PC-3 (cell line): ENCODE data around the gene FARP1. TPM values are rescaled to one million over a fixed set of nuclear protein-coding genes. Genes with fewer than 3 reads are reported as not detected.

Experiments
- ATAC-seq: fragments of 200-7000 bp; cut with Tn5 transposase; 2 replicates; pipeline ENCODE4 v1.9.1; 2020; ENCODE audit warnings: mild to moderate bottlenecking, moderate library complexity
- BruUV-seq: library from RNA; stranded (reverse); fragments of 400-500 nt; replicated peaks from 2 replicates; lab custom pipeline; 2021; lab: Mats Ljungman, UMichigan
- CTCF ChIA-PET: fragments of 300-600 bp; sonication (Branson Sonifier 250); formaldehyde crosslinking; loops from one replicate; lab custom pipeline; 2022; ENCODE audit warnings: antibody characterized with exemption; lab: Charles Lee
- POLR2A ChIA-PET: fragments of 300-600 bp; sonication (Branson Sonifier 250); formaldehyde crosslinking; loops from one replicate; lab custom pipeline; 2022; ENCODE audit warnings: antibody characterized with exemption; ENCODE audit not compliant: unreplicated experiment; lab: Charles Lee
- DNase-seq: peaks from one replicate; pipeline ENCODE4 v3.0.0-alpha.2; 2015
- H2AFZ ChIP-seq: fragments of 300-600 bp; sonication (generic); 2 replicates; pipeline ENCODE4 v1.6.0; 2016; ENCODE audit warnings: antibody characterized with exemption, low read length
- H3F3A ChIP-seq: fragments of 300-600 bp; sonication (generic); one replicate; pipeline ENCODE4 v1.6.0; 2017; ENCODE audit warnings: antibody characterized with exemption, low read length, control low read depth, mild to moderate bottlenecking; ENCODE audit not compliant: unreplicated experiment
- H3K27ac ChIP-seq: fragments of 300-600 bp; sonication (generic); 2 replicates; pipeline ENCODE4 v1.5.1; 2016; ENCODE audit warnings: mild to moderate bottlenecking, low read length
- H3K27me3 ChIP-seq: fragments of 300-600 bp; sonication (generic); 2 replicates; pipeline ENCODE4 v1.6.1; 2016; ENCODE audit warnings: low read length, mixed read lengths
- H3K36me3 ChIP-seq: fragments of 300-600 bp; sonication (generic); 2 replicates; pipeline ENCODE4 v1.6.1; 2016; ENCODE audit warnings: low read depth, mixed run types, low read length, mixed read lengths
- H3K4me1 ChIP-seq: fragments of 300-600 bp; sonication (generic); 2 replicates; pipeline ENCODE4 v1.5.1; 2016; ENCODE audit warnings: low read length; ENCODE audit not compliant: insufficient read depth
- H3K4me2 ChIP-seq: fragments of 300-600 bp; sonication (generic); 2 replicates; pipeline ENCODE4 v1.6.0; 2016; ENCODE audit warnings: low read length
- H3K4me3 ChIP-seq: fragments of 300-600 bp; sonication (generic); 2 replicates; pipeline ENCODE4 v1.5.1; 2016; ENCODE audit warnings: mild to moderate bottlenecking, low read length, mixed read lengths
- H3K79me2 ChIP-seq: fragments of 300-600 bp; sonication (generic); 2 replicates; pipeline ENCODE4 v1.6.1; 2017; ENCODE audit warnings: low read length, mixed read lengths
- H3K9ac ChIP-seq: fragments of 300-600 bp; sonication (generic); 2 replicates; pipeline ENCODE4 v1.6.0; 2016; ENCODE audit warnings: mild to moderate bottlenecking, low read length
- H3K9me2 ChIP-seq: fragments of 300-600 bp; sonication (generic); replicated peaks from 2 replicates; pipeline ENCODE4 v1.6.1; 2016; ENCODE audit warnings: mixed run types, low read length, mixed read lengths
- H3K9me3 ChIP-seq: fragments of 300-600 bp; sonication (generic); 2 replicates; pipeline ENCODE4 v1.6.1; 2016; ENCODE audit warnings: low read length, mixed read lengths
- H4K20me1 ChIP-seq: fragments of 300-600 bp; sonication (generic); 2 replicates; pipeline ENCODE4 v1.6.1; 2016; ENCODE audit warnings: low read length, mixed read lengths
- EZH2 ChIP-seq: fragments of 300-600 bp; sonication (generic); IDR thresholded peaks from one replicate; pipeline ENCODE4 v1.6.1; 2017; ENCODE audit warnings: antibody characterized with exemption, mild to moderate bottlenecking, low read length; ENCODE audit not compliant: unreplicated experiment
- EZH2phosphoT487 ChIP-seq: fragments of 300-600 bp; sonication (generic); IDR thresholded peaks from 2 replicates; pipeline ENCODE4 v1.6.1; 2018; ENCODE audit warnings: mild to moderate bottlenecking, antibody characterized with exemption, low read length, borderline replicate concordance
- intact Hi-C: fragments of 100-400 bp; cut with micrococcal nuclease; formaldehyde crosslinking; loops from 2 replicates; pipeline ENCODE4 v1.9.0; 2023
- total RNA-seq: library from RNA; depleted of rRNA; stranded (reverse); fragments of >200 nt; gene quantifications from 2 replicates; pipeline ENCODE4 v1.2.3, GENCODE V29; 2014
- TF ChIP-seq, protein P1 (sequence below): fragments of 300-600 bp; sonication (generic); conservative IDR thresholded peaks from 2 replicates; pipeline ENCODE4 v1.5.1; 2017; ENCODE audit warnings: antibody characterized with exemption, low read depth, mild to moderate bottlenecking, low read length

FARP1 gene
- total RNA-seq, 1 experiment from 2014 or later = 18.2 TPM

DNA sequence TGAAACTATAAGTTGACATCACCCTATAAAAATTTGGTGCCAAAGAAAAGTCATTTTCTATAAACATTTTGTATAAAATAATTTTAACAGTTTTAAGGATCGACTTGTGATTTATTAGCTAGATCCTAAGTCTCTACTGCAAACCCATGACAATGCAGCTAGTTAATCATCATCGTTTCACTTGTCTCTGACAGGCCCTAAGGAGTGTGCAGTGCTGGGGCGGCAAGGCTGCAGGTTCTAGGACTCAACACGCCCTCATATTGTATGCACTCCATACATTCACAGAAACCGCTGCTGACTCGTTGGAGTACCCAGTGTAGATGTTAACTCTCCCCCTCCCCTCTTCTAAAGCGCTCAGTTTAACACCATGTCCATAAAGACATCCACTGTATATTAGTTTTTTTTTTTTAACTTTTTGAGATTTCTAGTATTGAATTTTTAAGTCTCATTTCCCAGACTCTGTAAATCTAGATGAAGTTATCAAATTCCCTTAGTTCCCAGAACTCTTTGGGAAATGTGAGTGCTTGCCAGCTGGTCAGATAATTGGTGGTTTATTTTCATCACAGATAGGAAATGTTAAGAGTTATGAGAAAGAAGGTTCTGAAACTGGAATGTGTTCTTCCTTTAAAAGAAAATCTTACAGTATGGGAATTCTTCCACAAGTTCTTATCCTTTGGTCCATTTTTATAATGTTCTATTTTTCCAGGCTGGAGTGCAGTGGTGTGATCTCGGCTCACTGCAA, 197.0 kb downstream of the FARP1 start:
- Histone ChIP-seq H4K20me1 (no peaks in the 10 kb centered on the region), H3F3A (no peaks in the 10 kb centered on the region), H3K4me2 (no peak overlapping the region), H3K4me3 (no peak overlapping the region), H3K27ac (no peak overlapping the region), H2AFZ (no peak overlapping the region), H3K27me3 (no peaks in the 10 kb centered on the region), H3K9ac (no peak overlapping the region), H3K79me2 (no peaks in the 10 kb centered on the region), H3K4me1 (no peaks in the 10 kb centered on the region), H3K9me3 (no peaks in the 10 kb centered on the region), H3K9me2 (no peaks in the 10 kb centered on the region), H3K36me3 (no peaks in the 10 kb centered on the region)
- intact Hi-C loops = no loop called here
- CTCF ChIA-PET = no interaction called here
- no TSS peak for BruUV-seq
- DNase-seq (no peak), ATAC-seq (no peak)
- TF ChIP-seq EZH2phosphoT487 (no peak), EZH2 (no peak)
- TF ChIP-seq, protein P1, sequence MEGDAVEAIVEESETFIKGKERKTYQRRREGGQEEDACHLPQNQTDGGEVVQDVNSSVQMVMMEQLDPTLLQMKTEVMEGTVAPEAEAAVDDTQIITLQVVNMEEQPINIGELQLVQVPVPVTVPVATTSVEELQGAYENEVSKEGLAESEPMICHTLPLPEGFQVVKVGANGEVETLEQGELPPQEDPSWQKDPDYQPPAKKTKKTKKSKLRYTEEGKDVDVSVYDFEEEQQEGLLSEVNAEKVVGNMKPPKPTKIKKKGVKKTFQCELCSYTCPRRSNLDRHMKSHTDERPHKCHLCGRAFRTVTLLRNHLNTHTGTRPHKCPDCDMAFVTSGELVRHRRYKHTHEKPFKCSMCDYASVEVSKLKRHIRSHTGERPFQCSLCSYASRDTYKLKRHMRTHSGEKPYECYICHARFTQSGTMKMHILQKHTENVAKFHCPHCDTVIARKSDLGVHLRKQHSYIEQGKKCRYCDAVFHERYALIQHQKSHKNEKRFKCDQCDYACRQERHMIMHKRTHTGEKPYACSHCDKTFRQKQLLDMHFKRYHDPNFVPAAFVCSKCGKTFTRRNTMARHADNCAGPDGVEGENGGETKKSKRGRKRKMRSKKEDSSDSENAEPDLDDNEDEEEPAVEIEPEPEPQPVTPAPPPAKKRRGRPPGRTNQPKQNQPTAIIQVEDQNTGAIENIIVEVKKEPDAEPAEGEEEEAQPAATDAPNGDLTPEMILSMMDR = no peak
- POLR2A ChIA-PET = no interaction called here

DNA sequence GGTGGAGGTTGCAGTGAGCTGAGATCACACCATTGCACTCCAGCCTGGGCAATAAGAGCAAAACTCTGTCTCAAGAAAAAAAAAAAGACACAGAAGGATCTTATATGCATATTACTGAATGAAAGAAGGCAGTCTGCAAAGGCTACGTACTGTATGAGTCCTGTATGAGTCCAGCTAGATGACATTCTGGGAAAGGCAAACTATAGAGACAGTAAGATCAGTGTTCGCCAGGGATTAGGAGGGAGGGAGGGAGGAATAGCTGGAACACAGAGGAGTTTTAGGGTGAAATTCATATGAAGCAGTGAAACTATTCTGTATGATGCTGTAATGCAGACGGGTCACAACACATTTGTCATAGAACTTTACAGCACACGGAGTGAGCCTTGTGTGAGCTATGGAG, 200.1 kb downstream of the FARP1 start:
- TF ChIP-seq, protein P1 = no peak
- TF ChIP-seq EZH2phosphoT487 (no peak), EZH2 (no peak)
- ATAC-seq (no peak), DNase-seq (no peak)
- no peaks in the 10 kb centered on the region for H3K27me3 ChIP-seq
- H3K36me3 ChIP-seq = no peaks in the 10 kb centered on the region
- no TSS peak for BruUV-seq
- H3K4me2 ChIP-seq = no peak overlapping the region
- H3K9me2 ChIP-seq = no peaks in the 10 kb centered on the region
- no peaks in the 10 kb centered on the region for H4K20me1 ChIP-seq
- no peaks in the 10 kb centered on the region for H3K79me2 ChIP-seq
- H3K9ac ChIP-seq = no peak overlapping the region
- CTCF ChIA-PET = no interaction called here
- intact Hi-C loops = no loop called here
- H2AFZ ChIP-seq = no peak overlapping the region
- no peaks in the 10 kb centered on the region for H3F3A ChIP-seq
- H3K4me1 ChIP-seq = no peaks in the 10 kb centered on the region
- POLR2A ChIA-PET = no interaction called here
- H3K9me3 ChIP-seq = no peaks in the 10 kb centered on the region
- H3K4me3 ChIP-seq = no peak overlapping the region
- H3K27ac ChIP-seq = no peak overlapping the region

DNA sequence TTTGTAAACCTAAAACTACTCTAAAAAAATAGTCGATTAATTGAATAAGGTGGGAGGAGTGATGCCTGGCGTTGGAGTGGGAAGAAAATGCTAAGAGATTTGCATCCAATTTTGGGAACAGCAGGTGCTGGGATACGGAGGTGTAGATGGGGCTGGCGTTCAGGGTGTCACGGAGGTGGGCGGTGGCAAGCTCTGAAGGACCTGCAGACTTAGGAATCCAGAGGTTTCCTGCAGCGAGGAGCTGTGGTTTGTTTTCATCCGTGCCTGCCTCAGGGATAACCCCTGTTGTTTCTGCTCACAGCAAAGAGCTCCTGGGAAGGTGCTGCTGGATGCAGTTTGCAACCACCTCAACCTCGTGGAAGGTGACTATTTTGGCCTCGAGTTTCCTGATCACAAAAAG, 200.6 kb downstream of the FARP1 start:
- no peaks in the 10 kb centered on the region for H3K36me3 ChIP-seq
- no peaks in the 10 kb centered on the region for H3F3A ChIP-seq
- ATAC-seq (no peak), DNase-seq (no peak)
- TF ChIP-seq EZH2phosphoT487 (no peak), EZH2 (no peak)
- TF ChIP-seq, protein P1 = no peak
- H2AFZ ChIP-seq = no peak overlapping the region
- ChIA-PET CTCF (no interaction called here), POLR2A (no interaction called here)
- no peak overlapping the region for H3K4me2 ChIP-seq
- no peaks in the 10 kb centered on the region for H3K9me2 ChIP-seq
- no peak overlapping the region for H3K27ac ChIP-seq
- no peak overlapping the region for H3K4me3 ChIP-seq
- no peaks in the 10 kb centered on the region for H3K4me1 ChIP-seq
- no peak overlapping the region for H3K9ac ChIP-seq
- no TSS peak for BruUV-seq
- no peaks in the 10 kb centered on the region for H4K20me1 ChIP-seq
- no peaks in the 10 kb centered on the region for H3K79me2 ChIP-seq
- H3K27me3 ChIP-seq = no peaks in the 10 kb centered on the region
- no peaks in the 10 kb centered on the region for H3K9me3 ChIP-seq
- intact Hi-C loops = no loop called here
